Stomach smooth muscle (tissue), 2 donors: ENCODE results near the gene OGA.

Experiments
- H3K27ac ChIP-seq: one replicate; pipeline ENCODE4 v1.7.0; 2013; ENCODE audit warnings: mild to moderate bottlenecking, low read length, inconsistent platforms
- H3K27me3 ChIP-seq, 2 donors: one replicate each; pipeline ENCODE4 v1.7.0; 2013; ENCODE audit warnings: low read length in 2 of 2; ENCODE audit not compliant: insufficient read depth in 2 of 2, control insufficient read depth in 1 of 2
- H3K36me3 ChIP-seq, 2 donors: one replicate each; pipeline ENCODE4 v1.7.0; 2013; ENCODE audit warnings: low read length in 2 of 2; ENCODE audit not compliant: control insufficient read depth in 2 of 2, insufficient read depth in 2 of 2
- H3K4me1 ChIP-seq: one replicate; pipeline ENCODE4 v1.7.0; 2013; ENCODE audit warnings: low read length; ENCODE audit not compliant: control insufficient read depth, insufficient read depth
- H3K4me3 ChIP-seq, 2 donors: one replicate each; pipeline ENCODE4 v1.7.0; 2013; ENCODE audit warnings: low read length in 2 of 2
- H3K9ac ChIP-seq, 2 donors: one replicate each; pipeline ENCODE4 v1.7.0; 2013; ENCODE audit warnings: low read length in 2 of 2, mild to moderate bottlenecking in 1 of 2
- H3K9me3 ChIP-seq, 2 donors: one replicate each; pipeline ENCODE4 v1.7.0; 2013; ENCODE audit warnings: low read length in 2 of 2; ENCODE audit not compliant: control insufficient read depth in 2 of 2
- donor health status: healthy.
- donor health status: Pancreatic carcinoma.

OGA gene

GRCh38 chr10:101845893-101846292 is 27.6 kb upstream of the OGA start:
- Histone ChIP-seq H3K4me3 (no peak overlapping the region), H3K9me3 (no peaks in the 10 kb centered on the region), H3K9ac (no peak overlapping the region), H3K27me3 (peaks cover 0 to 11% of the 10 kb centered on the region in 2 donors), H3K36me3 (peaks cover 8 to 27% of the 10 kb centered on the region in 2 donors), H3K4me1 (peaks cover 10% of the 10 kb centered on the region), H3K27ac (no peak overlapping the region)

- Histone ChIP-seq H3K36me3 (peaks cover 4 to 21% of the 10 kb centered on the region in 2 donors), H3K27me3 (peaks cover 0 to 9% of the 10 kb centered on the region in 2 donors), H3K4me3 (no peak within 1 kb of the TSS), H3K4me1 (peaks cover 19% of the 10 kb centered on the region), H3K27ac (no peak within 1 kb of the TSS), H3K9ac (no peak within 1 kb of the TSS), H3K9me3 (no peaks in the 10 kb centered on the region)
Measured at GRCh38 chr10:101843032-101844021, 25.1 kb upstream of the OGA start, which contains the start of gene KCNIP2. TSS of gene KCNIP2 (minus strand) at chr10:101843800. CDS start at chr10:101843568, 232 bp downstream.

- Histone ChIP-seq H3K27me3 (peaks cover 0 to 9% of the 10 kb centered on the region in 2 donors), H3K27ac (no peak overlapping the region), H3K9me3 (no peaks in the 10 kb centered on the region), H3K36me3 (peaks cover 0 to 9% of the 10 kb centered on the region in 2 donors), H3K4me1 (peaks cover 19% of the 10 kb centered on the region), H3K4me3 (no peak overlapping the region), H3K9ac (no peak overlapping the region)
Measured at GRCh38 chr10:101841826-101842225, 23.6 kb upstream of the OGA start.

GRCh38 chr10:101840741-101841453 is 22.7 kb upstream of the OGA start:
- H3K36me3 ChIP-seq, result peaks cover 0 to 5% of the 10 kb centered on the region in 2 donors
- peaks cover 0 to 9% of the 10 kb centered on the region in 2 donors for H3K27me3 ChIP-seq
- H3K27ac ChIP-seq, result no peak overlapping the region
- H3K9ac ChIP-seq, result no peak overlapping the region
- H3K9me3 ChIP-seq, result no peaks in the 10 kb centered on the region
- H3K4me1 ChIP-seq, result peaks cover 19% of the 10 kb centered on the region
- peak overlapping the region; percentile 27 to 59 for H3K4me3 ChIP-seq

GRCh38 chr10:101840102-101840684 is 21.9 kb upstream of the OGA start:
- H3K4me1 ChIP-seq, result peaks cover 19% of the 10 kb centered on the region
- H3K9ac ChIP-seq, result no peak overlapping the region
- no peak overlapping the region for H3K27ac ChIP-seq

GRCh38 chr10:101839416-101840063 is 21.3 kb upstream of the OGA start:
- no peak overlapping the region for H3K9ac ChIP-seq
- H3K27me3 ChIP-seq, result peaks cover 0 to 7% of the 10 kb centered on the region in 2 donors
- H3K9me3 ChIP-seq, result no peaks in the 10 kb centered on the region
- peaks cover 19% of the 10 kb centered on the region for H3K4me1 ChIP-seq
- H3K4me3 ChIP-seq, result peak overlapping the region in 1 of 2 donors; percentile 22
- H3K36me3 ChIP-seq, result no peaks in the 10 kb centered on the region
- H3K27ac ChIP-seq, result no peak overlapping the region

More at GRCh38 chr10:101840102-101840684, 21.9 kb upstream of the OGA start:
- H3K4me3 ChIP-seq, result peak overlapping the region; percentile 4 to 59
- H3K27me3 ChIP-seq, result peaks cover 0 to 9% of the 10 kb centered on the region in 2 donors
- peaks cover 0 to 1% of the 10 kb centered on the region in 2 donors for H3K36me3 ChIP-seq
- H3K9me3 ChIP-seq, result no peaks in the 10 kb centered on the region

- Histone ChIP-seq H3K27me3 (peaks cover 0 to 2% of the 10 kb centered on the region in 2 donors), H3K36me3 (no peaks in the 10 kb centered on the region), H3K4me1 (peaks cover 17% of the 10 kb centered on the region), H3K4me3 (no peak overlapping the region), H3K27ac (no peak overlapping the region), H3K9me3 (no peaks in the 10 kb centered on the region), H3K9ac (no peak overlapping the region)
Measured at GRCh38 chr10:101839002-101839401, 20.8 kb upstream of the OGA start.

- Histone ChIP-seq H3K4me1 (peaks cover 15% of the 10 kb centered on the region), H3K27ac (no peak overlapping the region), H3K4me3 (no peak overlapping the region), H3K27me3 (peaks cover 0 to 2% of the 10 kb centered on the region in 2 donors), H3K9ac (no peak overlapping the region), H3K36me3 (no peaks in the 10 kb centered on the region), H3K9me3 (no peaks in the 10 kb centered on the region)
Measured at GRCh38 chr10:101838416-101838970, 20.2 kb upstream of the OGA start.

- no peaks in the 10 kb centered on the region for H3K9me3 ChIP-seq
- no peak overlapping the region for H3K4me3 ChIP-seq
- peaks cover 15% of the 10 kb centered on the region for H3K4me1 ChIP-seq
- no peak overlapping the region for H3K27ac ChIP-seq
- H3K9ac ChIP-seq, result no peak overlapping the region
- no peaks in the 10 kb centered on the region for H3K36me3 ChIP-seq
- peaks cover 0 to 2% of the 10 kb centered on the region in 2 donors for H3K27me3 ChIP-seq
Measured at GRCh38 chr10:101837748-101838147, 19.5 kb upstream of the OGA start.

GRCh38 chr10:101835362-101835761 is 17.1 kb upstream of the OGA start:
- Histone ChIP-seq H3K27ac (no peak overlapping the region), H3K9ac (no peak overlapping the region)

More at GRCh38 chr10:101835362-101835761, 17.1 kb upstream of the OGA start:
- H3K27me3 ChIP-seq, result no peaks in the 10 kb centered on the region
- H3K4me3 ChIP-seq, result no peak overlapping the region
- no peaks in the 10 kb centered on the region for H3K9me3 ChIP-seq
- peaks cover 27% of the 10 kb centered on the region for H3K4me1 ChIP-seq
- no peaks in the 10 kb centered on the region for H3K36me3 ChIP-seq
